Stimulated activated CD4-positive, alpha-beta T cell treated with anti-CD3 and anti-CD28 coated beads, Interleukin-4, amount 100 ng/mL, for 24 hours (primary cell): ENCODE data around the gene ZNF282.

Source experiments
- DNase-seq: peaks from one replicate; pipeline ENCODE4 v3.0.0-alpha.2; 2020

Gene ZNF282

DNA sequence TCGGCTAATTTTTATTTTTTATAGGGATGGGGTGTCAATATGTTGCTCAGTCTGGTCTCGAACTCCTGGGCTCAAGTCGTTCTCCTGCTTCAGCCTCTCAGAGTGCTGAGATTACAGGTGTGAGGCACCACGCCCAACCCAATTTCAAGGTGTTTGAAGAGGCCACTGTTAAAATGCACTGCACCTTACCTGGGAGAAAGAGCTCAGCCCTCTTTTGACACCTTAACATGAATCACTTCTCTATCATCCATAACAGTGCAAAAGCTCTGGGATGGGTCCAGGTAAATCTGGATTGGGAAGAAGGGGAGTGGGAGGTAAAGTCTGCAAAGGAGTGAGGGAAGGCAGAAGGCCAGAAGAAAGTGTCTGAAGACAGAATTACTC lies 557 bp upstream of the ZNF282 start:
- DNase-seq: no peak

DNA sequence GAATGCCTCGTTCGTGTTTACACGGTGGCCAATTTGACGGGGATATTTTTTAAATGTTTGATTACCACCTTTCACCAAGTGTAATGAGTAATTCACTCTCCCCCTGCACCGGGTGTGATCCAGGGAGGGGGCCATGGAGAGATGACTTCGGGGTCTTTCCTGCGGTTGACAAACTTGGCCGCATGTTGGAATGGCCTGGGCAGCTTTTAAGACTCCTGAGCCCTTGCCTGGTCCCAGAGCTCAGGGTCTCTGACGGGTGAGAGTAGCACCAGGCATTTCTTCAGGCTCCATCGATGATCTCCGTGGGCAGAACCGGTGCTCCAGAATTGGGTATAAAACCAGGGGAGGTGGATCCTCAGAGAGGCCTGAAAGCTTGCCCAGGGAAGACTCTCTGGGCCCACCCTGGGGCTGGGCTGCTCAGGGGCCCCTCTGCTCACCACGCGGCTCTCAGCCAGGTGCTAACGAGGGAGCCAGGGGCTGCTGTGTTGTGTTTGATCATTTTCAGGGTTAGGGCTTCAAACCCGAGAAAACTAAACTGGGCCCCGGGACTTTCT lies 882 bp downstream of the ZNF282 start:
- DNase-seq: peak; percentile 12

DNA sequence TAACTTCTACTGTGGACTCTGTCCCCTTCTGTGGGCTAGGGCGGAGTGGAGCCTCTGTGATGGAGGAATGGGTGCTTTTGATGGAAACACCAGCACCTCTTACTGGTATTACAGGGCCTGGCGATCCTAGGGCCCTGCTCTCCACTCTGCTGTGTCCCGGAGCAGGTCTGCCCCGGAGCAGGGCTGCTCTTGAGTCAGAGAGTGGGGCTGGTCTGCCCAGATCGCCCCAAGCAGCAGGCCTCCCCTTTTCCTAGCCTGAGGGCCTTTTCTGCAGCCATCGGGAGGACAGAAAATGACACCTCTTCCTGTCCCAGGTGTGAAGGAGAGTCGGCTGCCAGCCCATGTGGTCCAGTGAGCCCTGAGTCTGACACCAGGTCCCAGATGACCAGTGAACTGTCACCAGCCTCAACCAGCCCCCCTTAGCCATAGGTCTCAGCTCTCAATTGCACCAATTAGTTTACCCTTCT lies 1.4 kb downstream of the ZNF282 start:
- peak; percentile 6 for DNase-seq

DNA sequence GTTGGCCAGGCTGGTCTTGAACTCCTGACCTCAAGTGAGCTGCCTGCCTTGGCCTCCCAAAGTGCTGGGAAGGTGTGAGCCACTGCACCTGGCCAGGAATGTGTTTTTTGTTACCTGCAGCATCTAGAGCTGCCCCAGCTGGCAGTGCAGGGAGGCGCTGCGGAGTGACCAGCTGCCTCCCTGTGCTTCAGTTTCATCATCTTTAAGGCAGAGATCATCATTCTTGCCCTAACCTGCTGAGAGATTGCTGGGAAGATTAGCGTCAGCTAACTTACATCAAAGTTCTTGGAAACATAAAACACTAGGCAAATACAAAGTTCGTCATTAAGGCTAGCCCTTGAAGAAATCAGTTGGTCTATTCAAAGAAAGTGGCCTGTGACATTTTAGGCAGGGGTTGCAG lies 2.3 kb downstream of the ZNF282 start:
- DNase-seq: no peak

DNA sequence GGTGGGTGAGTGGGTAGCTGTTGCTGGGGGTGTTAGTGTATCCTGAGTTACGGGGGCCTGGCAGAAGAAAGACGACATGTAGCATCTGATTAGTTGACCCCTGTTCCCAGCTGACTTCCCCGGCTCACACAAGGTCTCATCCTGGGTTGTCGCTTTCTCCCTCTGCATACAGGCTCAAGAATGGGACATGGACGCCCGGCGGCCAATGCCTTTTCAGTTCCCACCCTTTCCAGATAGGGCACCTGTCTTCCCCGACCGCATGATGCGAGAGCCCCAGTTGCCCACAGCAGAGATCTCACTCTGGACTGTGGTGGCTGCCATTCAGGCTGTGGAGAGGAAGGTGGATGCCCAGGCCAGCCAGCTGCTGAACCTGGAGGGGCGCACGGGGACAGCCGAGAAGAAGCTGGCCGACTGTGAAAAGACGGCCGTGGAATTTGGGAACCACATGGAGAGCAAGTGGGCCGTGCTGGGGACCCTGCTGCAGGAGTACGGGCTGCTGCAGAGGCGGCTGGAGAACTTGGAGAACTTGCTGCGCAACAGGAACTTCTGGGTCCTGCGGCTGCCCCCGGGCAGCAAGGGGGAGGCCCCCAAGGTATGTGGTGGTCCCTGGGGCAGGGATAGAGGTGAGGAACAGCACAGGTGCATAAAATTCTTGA lies 2.9 kb downstream of the ZNF282 start:
- DNase-seq: no peak

DNA sequence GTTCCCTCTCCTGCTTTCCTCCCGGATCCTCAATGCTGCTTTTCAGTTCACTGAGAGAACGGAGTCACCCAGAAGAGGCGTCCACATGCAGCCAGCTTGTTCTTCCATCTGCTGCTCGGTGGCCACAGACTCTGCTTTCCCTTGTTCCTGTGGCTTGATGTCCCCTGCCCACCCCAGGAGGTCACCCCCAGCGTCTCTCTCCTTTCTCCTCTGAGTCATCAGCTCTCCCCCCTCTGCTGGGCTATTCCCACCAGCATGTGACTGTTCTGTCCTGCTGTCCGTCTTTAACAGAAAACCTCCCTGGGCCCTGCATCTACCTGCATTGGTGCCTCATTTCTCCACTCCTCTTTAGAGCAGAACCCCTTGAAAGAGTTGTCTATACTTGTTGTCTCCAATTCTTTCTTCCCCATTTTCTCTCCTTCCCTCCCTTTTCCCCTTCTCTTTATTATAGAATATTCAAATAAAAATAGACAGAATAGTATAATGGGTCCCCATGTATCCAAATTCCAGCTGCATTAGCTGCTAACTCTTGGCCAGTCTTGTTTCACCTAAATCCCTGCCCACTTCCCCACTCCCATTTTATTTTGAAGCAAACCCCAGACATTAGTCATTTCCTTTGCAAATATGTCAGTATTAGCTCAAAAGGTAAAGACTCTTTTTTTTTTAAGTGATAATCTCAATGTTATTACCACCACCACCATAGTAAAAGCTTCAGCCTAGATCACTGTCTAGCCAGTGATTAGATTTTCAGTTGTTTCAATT lies 4.1 kb downstream of the ZNF282 start:
- DNase-seq: no peak

DNA sequence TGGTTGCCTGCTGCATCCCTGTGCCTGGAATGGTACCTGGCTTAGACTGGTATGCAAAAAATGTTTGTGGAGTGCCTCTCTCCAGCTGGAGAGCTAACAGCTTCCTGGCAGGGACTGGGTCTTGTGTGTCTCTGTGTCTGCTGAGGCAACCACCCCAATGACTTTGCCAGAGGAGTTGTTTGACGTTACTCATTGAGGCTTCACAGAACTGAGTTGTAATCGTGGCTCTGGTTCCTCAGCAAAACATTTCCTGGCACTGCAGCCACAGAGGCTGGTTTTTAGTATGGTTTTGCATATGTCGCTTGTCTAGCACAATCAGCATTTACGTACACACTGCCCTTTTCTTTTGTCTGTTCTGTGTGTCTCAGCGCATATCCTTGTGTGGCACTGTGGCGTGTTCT lies 7.5 kb downstream of the ZNF282 start:
- peak; percentile 8 for DNase-seq

DNA sequence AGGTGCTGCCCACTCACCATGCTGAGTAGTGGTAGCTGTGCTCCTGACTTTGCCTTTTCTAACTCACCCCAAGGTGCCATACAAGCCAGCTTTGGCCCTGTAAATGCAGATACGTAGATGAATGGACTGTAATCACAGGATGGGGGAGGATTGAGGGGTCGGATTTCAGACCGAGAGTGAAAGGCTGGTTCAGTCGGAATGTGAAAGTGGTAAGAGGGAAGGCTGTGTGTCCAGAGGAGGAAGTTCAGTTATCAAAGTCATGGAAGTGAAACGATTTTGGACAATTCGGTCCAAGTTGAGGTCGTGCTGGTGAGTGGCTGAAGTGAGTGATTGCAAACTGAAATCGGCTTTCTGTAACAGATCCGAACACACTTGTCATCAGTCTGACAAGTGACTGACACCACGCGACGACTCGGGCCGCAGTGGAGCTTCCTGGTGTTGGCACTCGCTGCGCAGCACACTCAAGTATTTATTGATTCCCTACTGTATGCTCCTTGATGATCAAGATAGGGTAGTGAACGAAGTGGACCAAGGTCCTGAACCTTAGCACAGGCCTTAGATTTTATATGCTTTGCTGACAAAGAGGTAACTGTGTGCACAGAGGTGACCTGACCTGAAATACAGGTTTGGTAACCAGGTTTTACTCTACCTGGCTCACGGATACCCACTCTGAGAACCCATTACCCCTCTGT lies 10.5 kb downstream of the ZNF282 start:
- DNase-seq: no peak

DNA sequence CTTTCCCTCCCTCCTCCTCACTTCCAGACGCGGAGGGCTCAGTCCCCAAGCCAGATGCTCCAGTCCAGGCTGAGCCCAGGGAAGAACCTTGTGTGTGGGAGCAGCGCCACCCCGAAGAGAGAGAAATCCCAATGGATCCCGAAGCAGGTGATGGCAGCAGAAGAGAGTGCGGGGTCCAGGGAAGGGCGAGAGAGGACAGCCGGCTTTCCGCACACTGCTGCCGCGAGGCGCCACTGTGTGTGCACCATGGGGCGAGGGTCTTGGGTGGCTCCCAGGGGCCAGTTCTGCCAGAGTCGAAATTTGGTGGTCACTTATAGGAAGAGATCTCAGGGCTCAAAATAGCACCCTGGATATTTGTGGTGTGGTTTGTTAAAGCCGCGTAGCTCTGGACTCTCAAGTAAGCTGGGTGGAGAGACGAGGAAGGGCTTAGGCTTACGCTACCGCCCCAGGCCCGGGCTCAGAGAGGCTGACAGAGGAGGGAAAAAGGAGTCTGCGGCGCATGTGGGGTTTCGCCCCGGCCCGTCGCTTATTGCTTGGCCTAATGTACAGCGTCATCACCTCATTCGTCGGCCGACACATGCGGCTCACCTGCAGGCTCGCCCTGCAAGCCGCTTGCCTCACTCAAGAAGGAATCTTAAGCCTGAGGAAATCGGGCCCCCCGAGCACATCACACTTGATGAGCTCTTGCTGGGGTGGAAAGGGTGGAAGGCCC lies 12.1 kb downstream of the ZNF282 start:
- no peak for DNase-seq

DNA sequence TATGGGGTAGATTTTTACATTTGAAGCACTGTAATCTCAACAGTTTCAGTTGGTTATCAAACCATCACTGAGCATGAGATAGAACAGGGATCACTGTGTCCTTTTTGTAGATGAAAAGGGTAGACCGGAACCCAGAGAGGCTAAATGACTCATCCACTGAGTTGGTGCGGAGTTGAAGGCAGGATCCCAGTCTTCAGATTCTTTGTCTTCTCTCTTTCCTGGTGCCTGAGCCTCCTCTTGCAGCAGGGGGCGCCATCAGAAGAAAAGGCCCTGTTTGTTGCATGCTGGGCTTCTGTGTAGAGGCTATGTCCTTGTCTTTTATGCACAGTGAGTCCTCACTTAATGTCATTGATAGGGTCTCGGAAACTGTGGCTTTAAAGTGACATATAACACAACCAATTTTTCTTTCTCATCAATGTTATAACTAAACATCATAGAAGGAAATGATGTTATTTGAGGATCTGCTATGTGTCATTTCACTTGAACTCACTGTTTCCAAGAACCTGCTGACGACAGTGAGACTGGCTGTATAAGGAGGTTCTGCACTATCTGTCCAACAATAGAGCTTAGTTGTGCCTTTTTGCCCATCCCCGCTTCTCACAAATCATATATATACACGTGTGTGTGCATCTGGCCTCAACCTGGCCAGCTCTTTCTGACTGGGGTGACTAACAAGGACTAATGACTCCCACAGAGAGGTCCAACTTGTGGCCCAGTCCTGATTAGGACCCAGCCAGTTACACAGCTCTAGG lies 14.3 kb downstream of the ZNF282 start:
- DNase-seq: peak; percentile 86

DNA sequence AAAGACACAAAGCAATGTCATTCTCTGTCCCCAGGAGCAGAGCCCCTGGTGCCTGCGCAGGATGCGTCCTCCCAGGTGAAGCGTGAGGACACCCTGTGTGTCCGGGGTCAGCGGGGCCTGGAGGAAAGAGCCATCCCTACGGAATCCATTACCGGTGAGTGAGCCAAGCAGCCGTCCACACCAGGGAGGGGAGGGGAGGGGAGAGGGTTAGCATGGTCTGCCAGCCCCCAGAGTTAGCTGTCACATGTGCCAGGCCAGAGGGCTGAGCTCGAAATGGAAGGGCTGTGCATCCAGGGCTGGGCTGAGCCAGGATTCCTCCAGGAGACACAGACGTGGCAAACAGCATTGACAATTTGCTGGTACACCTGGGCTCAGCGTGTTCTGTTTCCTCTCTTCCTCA lies 15.2 kb downstream of the ZNF282 start:
- DNase-seq: no peak

DNA sequence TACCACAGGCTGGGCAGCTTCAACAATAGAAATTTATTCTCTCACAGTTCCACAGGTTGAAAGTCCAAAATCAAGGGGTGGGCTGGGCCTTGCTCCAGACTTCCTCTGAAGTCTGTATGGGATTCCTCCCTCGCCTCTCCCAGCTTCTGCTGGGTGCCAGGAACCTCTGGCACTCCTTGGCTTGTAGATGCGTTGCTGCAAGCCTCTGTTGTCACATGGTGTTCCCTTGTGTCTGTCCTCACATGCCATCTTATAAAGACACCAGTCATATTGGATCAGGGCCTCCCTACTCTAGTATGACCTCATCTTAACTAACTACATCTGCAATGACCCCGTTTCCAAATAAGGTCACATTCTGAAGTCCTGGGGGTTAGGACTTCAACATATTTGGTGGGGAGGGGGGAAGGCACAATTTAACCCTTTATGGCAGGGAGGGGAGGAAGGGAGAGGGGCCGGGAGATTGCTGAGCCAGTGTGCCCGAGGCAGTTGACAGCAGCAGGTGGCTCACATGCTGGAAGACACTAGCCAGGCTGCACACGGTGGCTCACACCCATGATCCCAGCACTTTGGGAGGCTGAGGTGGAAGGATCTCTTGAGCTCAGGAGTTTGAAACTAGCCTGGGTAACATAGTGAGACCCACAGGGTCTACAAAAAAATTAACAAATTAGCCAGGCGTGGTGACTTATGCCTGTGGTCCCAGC lies 18.8 kb downstream of the ZNF282 start:
- DNase-seq: no peak

DNA sequence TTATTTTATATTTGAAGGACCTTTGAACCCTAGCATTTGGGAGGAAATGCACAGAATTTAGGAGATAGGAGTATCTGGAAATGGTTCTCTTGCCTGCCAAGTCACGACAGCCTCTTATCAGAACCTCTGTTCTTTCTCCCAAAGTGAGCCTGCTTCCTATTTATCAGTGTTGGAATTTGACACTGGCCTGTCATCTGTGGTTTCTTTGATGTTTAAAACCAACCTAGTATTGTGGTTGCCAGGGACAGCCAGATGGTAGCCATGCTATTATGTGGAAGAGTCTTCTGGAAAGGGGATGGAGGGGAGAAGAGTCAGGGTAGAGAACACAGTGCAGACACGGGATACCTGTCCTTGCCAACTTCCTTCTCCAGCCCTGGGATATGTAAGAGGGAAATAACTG lies 21.1 kb downstream of the ZNF282 start:
- DNase-seq: no peak

DNA sequence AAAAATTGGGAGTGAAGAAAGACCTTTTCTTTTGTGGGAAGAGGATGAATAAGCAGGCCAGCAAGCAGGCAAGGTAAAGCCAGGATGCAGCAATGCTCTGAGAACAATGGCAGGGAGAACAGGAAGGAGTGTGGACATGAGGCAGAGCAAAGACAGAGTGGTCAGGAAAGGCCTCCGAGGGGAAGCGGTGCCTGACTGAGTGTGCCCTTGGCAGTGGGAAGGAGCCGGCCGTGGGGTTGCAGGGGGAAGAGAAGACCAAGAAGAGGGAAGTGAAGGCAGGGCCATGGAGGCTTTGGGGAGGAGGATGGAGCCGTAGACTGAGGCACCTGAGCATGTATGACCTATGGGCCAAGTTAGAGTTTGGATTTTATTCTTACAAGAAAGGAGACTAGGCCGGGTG lies 22.2 kb downstream of the ZNF282 start:
- no peak for DNase-seq

DNA sequence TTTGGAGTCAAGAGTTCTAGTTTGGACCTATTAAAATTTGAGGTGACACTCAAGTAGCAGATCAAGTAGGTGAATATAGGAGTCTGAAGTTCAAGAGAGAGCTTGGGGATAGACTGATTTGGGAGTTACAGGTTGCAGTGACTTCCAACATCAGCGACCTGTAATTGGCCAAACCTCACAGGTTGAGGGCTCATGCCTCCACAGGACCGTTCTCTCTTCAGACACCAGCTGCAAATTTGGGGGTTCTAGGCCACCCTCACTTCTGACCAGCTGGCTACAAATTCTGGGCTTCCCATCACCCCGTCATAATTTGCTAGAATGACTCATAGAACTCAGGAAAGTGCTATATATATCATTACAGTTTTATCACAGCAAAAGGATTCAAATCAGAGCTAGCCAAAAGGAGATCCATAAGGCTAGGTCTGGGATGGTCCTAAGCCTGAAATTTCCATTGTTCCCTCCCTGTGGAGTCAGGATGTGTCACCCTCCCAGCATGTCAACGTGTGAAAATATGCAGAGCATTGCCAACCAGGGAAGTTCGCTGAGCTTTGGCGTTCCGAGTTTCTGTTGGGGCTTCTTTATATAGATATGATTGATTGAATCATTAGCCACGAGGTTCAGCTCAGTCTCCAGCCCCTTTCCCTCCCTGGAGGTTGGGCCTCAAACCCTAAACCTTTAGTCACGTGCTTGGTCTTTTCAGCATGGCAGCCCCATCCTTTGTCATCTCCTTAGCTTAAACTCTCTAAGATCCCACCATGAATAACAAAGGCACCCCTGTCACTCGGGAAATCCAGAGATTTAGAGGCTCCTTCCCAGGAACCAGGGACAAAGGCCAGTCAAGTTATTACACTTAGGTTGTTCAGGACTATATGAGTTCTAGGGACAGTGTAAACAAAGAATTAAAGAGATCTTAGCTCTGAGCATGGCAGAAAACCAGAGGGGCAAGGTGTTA lies 23.4 kb downstream of the ZNF282 start:
- DNase-seq: no peak

DNA sequence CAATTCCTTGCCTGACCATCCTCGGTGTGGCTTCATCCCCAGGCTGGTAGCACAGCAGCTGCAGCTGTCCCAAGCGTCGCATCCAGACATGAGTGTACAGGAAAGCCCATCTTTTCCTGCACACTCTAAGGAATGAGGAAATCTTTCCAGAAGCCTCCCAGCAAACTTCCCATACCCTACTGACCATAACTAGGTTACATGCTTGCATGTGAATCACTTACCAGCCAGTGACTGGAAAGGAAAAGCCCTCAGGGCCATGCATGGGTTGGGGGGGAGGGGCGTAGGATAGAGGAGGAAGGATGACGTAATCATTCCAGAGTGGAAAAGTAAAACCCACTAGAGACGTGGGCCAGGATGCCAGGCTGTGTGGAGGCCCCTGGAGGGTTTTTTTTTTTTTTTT lies 25.2 kb downstream of the ZNF282 start:
- DNase-seq: no peak

DNA sequence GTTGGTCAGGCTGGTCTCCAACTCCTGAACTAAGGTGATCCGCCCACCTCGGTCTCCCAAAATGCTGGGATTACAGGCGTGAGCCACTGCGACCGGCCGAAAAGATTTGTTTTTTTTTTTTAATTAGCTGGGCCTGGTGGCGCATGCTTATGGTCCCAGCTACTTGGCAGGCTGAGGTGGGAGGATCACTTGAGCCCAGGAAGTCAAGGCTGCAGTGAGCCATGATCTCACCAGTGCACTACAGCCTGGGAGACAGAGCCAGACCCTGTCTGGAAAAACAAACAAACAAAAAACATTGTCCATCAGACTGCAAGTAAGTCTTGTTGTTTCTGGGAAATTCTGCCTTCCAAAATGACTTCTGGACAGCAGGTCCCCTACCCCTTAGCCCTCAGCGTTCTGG lies 27.8 kb downstream of the ZNF282 start:
- no peak for DNase-seq

DNA sequence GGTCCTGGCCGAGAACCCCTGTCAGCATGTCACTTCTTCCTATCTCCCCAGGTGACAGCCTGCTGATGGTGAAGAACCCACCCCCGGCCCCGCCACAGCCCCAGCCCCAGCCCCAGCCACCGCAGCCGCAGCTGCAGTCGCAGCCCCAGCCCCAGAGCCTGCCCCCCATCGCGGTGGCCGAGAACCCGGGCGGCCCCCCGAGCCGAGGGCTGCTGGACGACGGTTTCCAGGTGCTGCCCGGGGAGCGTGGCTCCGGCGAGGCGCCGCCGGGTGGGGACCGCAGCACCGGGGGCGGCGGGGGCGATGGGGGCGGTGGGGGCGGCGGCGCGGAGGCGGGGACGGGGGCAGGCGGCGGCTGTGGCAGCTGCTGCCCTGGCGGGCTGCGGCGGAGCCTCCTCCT lies 28.4 kb downstream of the ZNF282 start:
- DNase-seq: no peak

DNA sequence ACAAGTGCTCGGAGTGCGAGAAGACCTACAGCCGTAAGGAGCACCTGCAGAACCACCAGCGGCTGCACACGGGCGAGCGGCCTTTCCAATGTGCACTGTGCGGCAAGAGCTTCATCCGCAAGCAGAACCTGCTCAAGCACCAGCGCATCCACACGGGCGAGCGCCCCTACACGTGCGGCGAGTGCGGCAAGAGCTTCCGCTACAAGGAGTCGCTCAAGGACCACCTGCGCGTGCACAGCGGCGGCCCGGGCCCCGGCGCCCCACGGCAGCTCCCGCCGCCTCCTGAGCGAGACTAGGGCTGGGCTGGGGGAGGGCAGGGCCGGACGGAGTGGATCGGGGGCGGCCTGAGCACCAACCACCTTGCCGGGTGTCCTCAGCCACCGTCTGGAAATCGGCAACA lies 29.0 kb downstream of the ZNF282 start:
- no peak for DNase-seq

DNA sequence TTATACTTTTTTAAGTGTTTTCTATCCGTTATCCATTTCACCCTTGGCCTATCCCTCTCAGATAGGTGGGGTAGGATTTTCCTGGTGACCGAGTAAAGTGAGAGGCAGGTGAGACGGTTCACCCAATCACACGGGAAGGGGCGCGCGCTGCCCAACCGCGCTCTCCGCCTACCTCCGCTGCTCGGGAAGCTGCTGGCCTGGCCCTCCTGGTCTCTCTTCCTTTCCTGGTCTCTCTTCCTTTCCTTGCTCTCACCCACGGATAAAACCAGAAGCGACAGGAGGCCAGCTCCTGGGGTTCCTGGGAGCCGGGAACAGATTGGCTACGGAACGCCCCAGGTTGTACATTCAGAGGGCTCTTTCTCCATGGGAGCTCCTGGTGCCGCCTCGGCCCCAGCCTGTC lies 29.8 kb downstream of the ZNF282 start:
- DNase-seq: no peak

DNA sequence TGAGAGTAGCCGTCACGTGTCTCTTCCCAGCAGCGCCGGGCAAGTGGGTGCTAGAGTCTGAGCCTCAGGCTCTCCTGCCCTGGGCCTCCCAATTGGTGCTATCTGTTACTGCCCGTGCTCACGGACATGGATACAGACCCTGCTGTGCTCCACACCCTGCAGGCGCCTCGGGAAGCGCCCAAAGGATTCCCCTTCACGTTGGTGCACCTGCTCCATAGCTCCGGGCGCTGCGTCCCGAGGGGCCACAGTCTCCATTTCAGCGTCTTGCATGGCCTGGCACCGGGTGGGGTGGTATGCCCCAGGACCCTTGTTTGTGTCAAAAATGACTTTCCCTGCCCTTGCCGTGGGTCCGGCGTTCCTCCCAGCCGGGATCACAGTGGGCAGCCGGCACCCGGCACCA lies 30.3 kb downstream of the ZNF282 start:
- no peak for DNase-seq
